OCI-LY1 (cell line): Measurements from ENCODE around the gene SSTR1.

ENCODE experiments used
- H2AFZ ChIP-seq: fragments of 200-600 bp; sonication (generic), shearing (Covaris generic); 2 replicates; pipeline ENCODE4 v1.6.0; 2014; ENCODE audit warnings: antibody characterized with exemption, mild to moderate bottlenecking, low read length
- H3F3A ChIP-seq: fragments of 200-600 bp; sonication (generic), shearing (Covaris generic); 2 replicates; pipeline ENCODE4 v1.6.0; 2014; ENCODE audit warnings: mild to moderate bottlenecking, antibody characterized with exemption, low read length, moderate library complexity; ENCODE audit not compliant: insufficient read depth
- H3K27ac ChIP-seq: fragments of 200-600 bp; sonication (generic); 2 replicates; pipeline ENCODE4 v1.5.1; 2014; ENCODE audit warnings: low read length, mixed run types, mild to moderate bottlenecking, low read depth; ENCODE audit not compliant: poor library complexity, severe bottlenecking
- H3K27me3 ChIP-seq: fragments of 200-600 bp; sonication (generic); 2 replicates; pipeline ENCODE4 v1.6.0; 2014; ENCODE audit warnings: antibody characterized with exemption, mild to moderate bottlenecking, low read length, moderate library complexity; ENCODE audit not compliant: insufficient read depth
- H3K36me3 ChIP-seq: fragments of 200-600 bp; sonication (generic); 2 replicates; pipeline ENCODE4 v1.6.1; 2014; ENCODE audit warnings: mild to moderate bottlenecking, antibody characterized with exemption, low read length, moderate library complexity, mixed read lengths; ENCODE audit not compliant: insufficient read depth
- H3K4me1 ChIP-seq: fragments of 200-600 bp; sonication (generic); 2 replicates; pipeline ENCODE4 v1.5.1; 2014; ENCODE audit warnings: mild to moderate bottlenecking, low read length, moderate library complexity; ENCODE audit not compliant: insufficient read depth, severe bottlenecking
- H3K4me2 ChIP-seq: fragments of 200-600 bp; sonication (generic), shearing (Covaris generic); 2 replicates; pipeline ENCODE4 v1.6.1; 2014; ENCODE audit warnings: low read length
- H3K4me3 ChIP-seq: fragments of 200-600 bp; sonication (generic); 2 replicates; pipeline ENCODE4 v1.5.1; 2014; ENCODE audit warnings: low read length, low read depth, mild to moderate bottlenecking, mixed read lengths; ENCODE audit not compliant: poor library complexity, severe bottlenecking
- H3K79me2 ChIP-seq: fragments of 200-600 bp; shearing (Covaris generic); 2 replicates; pipeline ENCODE4 v1.6.1; 2016; ENCODE audit warnings: mixed run types, low read length, mixed read lengths; ENCODE audit not compliant: insufficient read depth
- H3K9ac ChIP-seq: fragments of 200-600 bp; sonication (generic), shearing (Covaris generic); 2 replicates; pipeline ENCODE4 v1.6.1; 2014; ENCODE audit warnings: mild to moderate bottlenecking, low read length, mixed read lengths
- H3K9me2 ChIP-seq: fragments of 200-600 bp; sonication (generic), shearing (Covaris generic); 2 replicates; pipeline ENCODE4 v1.6.1; 2014; ENCODE audit warnings: low read depth, mild to moderate bottlenecking, low read length, mixed read lengths
- H3K9me3 ChIP-seq: fragments of 200-600 bp; shearing (Covaris generic); 2 replicates; pipeline ENCODE4 v1.6.1; 2014; ENCODE audit warnings: low read length, mixed read lengths
- H4K20me1 ChIP-seq: fragments of 200-600 bp; sonication (generic), shearing (Covaris generic); 2 replicates; pipeline ENCODE4 v1.6.0; 2016; ENCODE audit warnings: mild to moderate bottlenecking, low read length; ENCODE audit not compliant: insufficient read depth
- CTCF ChIP-seq: fragments of 200-600 bp; sonication (generic), shearing (Covaris generic); IDR thresholded peaks from 2 replicates; pipeline ENCODE4 v1.5.1; 2017; ENCODE audit warnings: mild to moderate bottlenecking, antibody characterized with exemption, low read length, moderate library complexity, mixed read lengths
- EZH2 ChIP-seq: fragments of 200-600 bp; sonication (generic), shearing (Covaris generic); IDR thresholded peaks from 2 replicates; pipeline ENCODE4 v1.8.0; 2017; ENCODE audit warnings: borderline replicate concordance, mixed run types, mild to moderate bottlenecking, antibody characterized with exemption, low read length, moderate library complexity, mixed read lengths

SSTR1 gene

GRCh38 chr14:38199076-38199475 is 8.6 kb upstream of the SSTR1 start:
- H4K20me1 ChIP-seq = no peaks in the 10 kb centered on the region
- no peaks in the 10 kb centered on the region for H3K9me3 ChIP-seq
- H2AFZ ChIP-seq = peak overlapping the region; percentile 57; the same call in 1 of the 2 replicates
- H3K27me3 ChIP-seq = no peaks in the 10 kb centered on the region
- peak overlapping the region; percentile 20; the same call in 1 of the 2 replicates for H3K4me2 ChIP-seq
- TF ChIP-seq EZH2 = no peak
- no peak for TF ChIP-seq CTCF
- H3K4me1 ChIP-seq = peaks cover 62% of the 10 kb centered on the region
- H3K4me3 ChIP-seq = no peak overlapping the region
- H3K36me3 ChIP-seq = no peaks in the 10 kb centered on the region
- H3K79me2 ChIP-seq = no peaks in the 10 kb centered on the region
- H3K9me2 ChIP-seq = no peaks in the 10 kb centered on the region
- H3K9ac ChIP-seq = no peak overlapping the region
- peak overlapping the region; percentile 33 for H3K27ac ChIP-seq
- H3F3A ChIP-seq = no peaks in the 10 kb centered on the region

GRCh38 chr14:38199739-38200138 is 8.0 kb upstream of the SSTR1 start:
- H3K4me1 ChIP-seq = peaks cover 62% of the 10 kb centered on the region

GRCh38 chr14:38201137-38201828 is 6.4 kb upstream of the SSTR1 start:
- peaks cover 61% of the 10 kb centered on the region for H3K4me1 ChIP-seq
- H3K27ac ChIP-seq = no peak overlapping the region
- H3K4me2 ChIP-seq = no peak overlapping the region
- no peaks in the 10 kb centered on the region for H4K20me1 ChIP-seq
- H3K36me3 ChIP-seq = no peaks in the 10 kb centered on the region
- H3K4me3 ChIP-seq = no peak overlapping the region
- no peaks in the 10 kb centered on the region for H3K27me3 ChIP-seq
- H2AFZ ChIP-seq = no peak overlapping the region
- H3K79me2 ChIP-seq = no peaks in the 10 kb centered on the region
- TF ChIP-seq EZH2 (no peak), CTCF (no peak)
- no peak overlapping the region for H3K9ac ChIP-seq
- no peaks in the 10 kb centered on the region for H3F3A ChIP-seq
- H3K9me3 ChIP-seq = peaks cover 4% of the 10 kb centered on the region
- no peaks in the 10 kb centered on the region for H3K9me2 ChIP-seq

More at GRCh38 chr14:38199739-38200138, 8.0 kb upstream of the SSTR1 start:
- no peaks in the 10 kb centered on the region for H4K20me1 ChIP-seq
- H3K27ac ChIP-seq = no peak overlapping the region
- no peak overlapping the region for H2AFZ ChIP-seq
- H3K36me3 ChIP-seq = no peaks in the 10 kb centered on the region
- H3K79me2 ChIP-seq = no peaks in the 10 kb centered on the region
- no peak overlapping the region for H3K4me2 ChIP-seq
- H3K4me3 ChIP-seq = no peak overlapping the region
- H3K9me3 ChIP-seq = no peaks in the 10 kb centered on the region
- no peak for TF ChIP-seq CTCF
- no peak for TF ChIP-seq EZH2
- H3K27me3 ChIP-seq = no peaks in the 10 kb centered on the region
- H3K9me2 ChIP-seq = no peaks in the 10 kb centered on the region
- no peak overlapping the region for H3K9ac ChIP-seq
- no peaks in the 10 kb centered on the region for H3F3A ChIP-seq
